ENCODE measurements around the gene PPM1E. TPM values are rescaled to one million over a fixed set of nuclear protein-coding genes. Genes with fewer than 3 reads are reported as not detected.

Gene PPM1E
- total RNA-seq, 1 donor from 2014 or later, result 0.20 TPM

GRCh38 chr17:58996968-58997367 lies 241.3 kb downstream of the PPM1E start:
- no peak for DNase-seq (ENCODE audit: low read depth in 2 of 2)

- peak in 1 of 2 donors; percentile 30 for DNase-seq (ENCODE audit: low read depth in 2 of 2)
These were observed 242.3 kb downstream of the PPM1E start for GRCh38 chr17:58997756-58998553.

GRCh38 chr17:58998871-58999270 lies 243.2 kb downstream of the PPM1E start:
- no peak for DNase-seq (ENCODE audit: low read depth in 2 of 2)

GRCh38 chr17:58999500-58999899 lies 243.8 kb downstream of the PPM1E start:
- no peak for DNase-seq (ENCODE audit: low read depth in 2 of 2)

- no peak for DNase-seq (ENCODE audit: low read depth in 2 of 2)
These were observed 244.4 kb downstream of the PPM1E start for GRCh38 chr17:59000022-59000421.

- DNase-seq (ENCODE audit: low read depth in 2 of 2), result peak; percentile 67 to 82
These were observed 245.6 kb downstream of the PPM1E start for GRCh38 chr17:59001158-59001814.

GRCh38 chr17:59002126-59002525 lies 246.5 kb downstream of the PPM1E start:
- DNase-seq (ENCODE audit: low read depth in 2 of 2), result no peak

GRCh38 chr17:59002848-59003247 lies 247.2 kb downstream of the PPM1E start:
- DNase-seq (ENCODE audit: low read depth in 2 of 2), result no peak

- no peak for DNase-seq (ENCODE audit: low read depth in 2 of 2)
These were observed 248.2 kb downstream of the PPM1E start for GRCh38 chr17:59003860-59004259.

- peak; percentile 68 to 76 for DNase-seq (ENCODE audit: low read depth in 2 of 2)
These were observed 248.9 kb downstream of the PPM1E start for GRCh38 chr17:59004338-59005111.

GRCh38 chr17:59007995-59008394 lies 252.3 kb downstream of the PPM1E start:
- no peak for DNase-seq (ENCODE audit: low read depth in 2 of 2)

- no peak for DNase-seq (ENCODE audit: low read depth in 2 of 2)
These were observed 253.1 kb downstream of the PPM1E start for GRCh38 chr17:59008737-59009136.

GRCh38 chr17:59010026-59010425 lies 254.4 kb downstream of the PPM1E start:
- no peak for DNase-seq (ENCODE audit: low read depth in 2 of 2)

- DNase-seq (ENCODE audit: low read depth in 2 of 2), result no peak
These were observed 256.3 kb downstream of the PPM1E start for GRCh38 chr17:59011975-59012374.

- DNase-seq (ENCODE audit: low read depth in 2 of 2), result no peak
These were observed 262.4 kb downstream of the PPM1E start for GRCh38 chr17:59018019-59018418.

GRCh38 chr17:59024916-59025315 lies 269.3 kb downstream of the PPM1E start:
- DNase-seq (ENCODE audit: low read depth in 2 of 2), result no peak

GRCh38 chr17:59026176-59026939 lies 270.7 kb downstream of the PPM1E start:
- no peak for DNase-seq (ENCODE audit: low read depth in 2 of 2)

- no peak for DNase-seq (ENCODE audit: low read depth in 2 of 2)
These were observed 272.1 kb downstream of the PPM1E start for GRCh38 chr17:59027750-59028149.

- no peak for DNase-seq (ENCODE audit: low read depth in 2 of 2)
These were observed 272.7 kb downstream of the PPM1E start for GRCh38 chr17:59028328-59028727.

- no peak for DNase-seq (ENCODE audit: low read depth in 2 of 2)
These were observed 275.2 kb downstream of the PPM1E start for GRCh38 chr17:59030811-59031210.

Data from lung microvascular endothelial cell (primary cell).